CD4-positive, alpha-beta memory T cell (primary cell): Measurements from ENCODE around the gene ZNF512B. TPM values are rescaled to one million over a fixed set of nuclear protein-coding genes. Genes with fewer than 3 reads are reported as not detected.
"Not testable (repeated sequence)": the region's sequence is repeated elsewhere in the genome, so short reads cannot be mapped to it uniquely, and the experiment has no call there.

Source experiments
- CTCF ChIA-PET: fragments of 350-600 bp; sonication (Branson Sonifier 250); formaldehyde crosslinking; loops from one replicate; lab custom pipeline; 2021; ENCODE audit warnings: inconsistent platforms; ENCODE audit not compliant: partially characterized antibody; lab: Charles Lee
- POLR2A ChIA-PET: fragments of 350-600 bp; sonication (Branson Sonifier 250); formaldehyde crosslinking; loops from one replicate; lab custom pipeline; 2021; ENCODE audit not compliant: partially characterized antibody; lab: Charles Lee
- DNase-seq, 5 donors: peaks; one replicate each; pipeline versions ENCODE4 v3.0.0 to v3.0.0-alpha.2; 2020 to 2022; ENCODE audit warnings: mixed read lengths in 1 of 5
- H3K27ac ChIP-seq: one replicate; pipeline ENCODE4 v1.7.0; 2013; ENCODE audit warnings: low read depth, low read length
- H3K27me3 ChIP-seq: 2 replicates; pipeline ENCODE4 v1.7.0; 2013; ENCODE audit warnings: mild to moderate bottlenecking, low read length, moderate library complexity; ENCODE audit not compliant: insufficient read depth
- H3K36me3 ChIP-seq: 2 replicates; pipeline ENCODE4 v1.7.0; 2013; ENCODE audit warnings: mild to moderate bottlenecking, low read length, moderate library complexity; ENCODE audit not compliant: insufficient read depth
- H3K4me1 ChIP-seq: 2 replicates; pipeline ENCODE4 v1.7.0; 2013; ENCODE audit warnings: mild to moderate bottlenecking, low read length, moderate library complexity; ENCODE audit not compliant: insufficient read depth
- H3K4me3 ChIP-seq, 2 donors: one replicate each; pipeline ENCODE4 v1.7.0; 2013; ENCODE audit warnings: low read length in 2 of 2, mild to moderate bottlenecking in 1 of 2
- H3K9me3 ChIP-seq, 2 donors: one replicate each; pipeline ENCODE4 v1.7.0; 2013; ENCODE audit warnings: low read length in 2 of 2, control low read depth in 1 of 2; ENCODE audit not compliant: control insufficient read depth in 1 of 2
- H3K27ac Mint-ChIP-seq, 7 donors: one replicate each; pipeline ENCODE4 v1.8.0; 2020 to 2021; ENCODE audit warnings: mixed read lengths in 7 of 7, mild to moderate bottlenecking in 6 of 7, inconsistent platforms in 3 of 7, moderate library complexity in 3 of 7
- H3K27me3 Mint-ChIP-seq, 2 donors: one replicate each; pipeline ENCODE4 v1.8.0; 2020 to 2021; ENCODE audit warnings: mixed read lengths in 2 of 2
- H3K36me3 Mint-ChIP-seq, 2 donors: one replicate each; pipeline ENCODE4 v1.8.0; 2020 to 2021; ENCODE audit warnings: mixed read lengths in 2 of 2, inconsistent platforms in 1 of 2, mild to moderate bottlenecking in 1 of 2
- H3K4me1 Mint-ChIP-seq, 4 donors: one replicate each; pipeline ENCODE4 v1.8.0; 2020 to 2021; ENCODE audit warnings: mixed read lengths in 4 of 4, mild to moderate bottlenecking in 1 of 4
- H3K4me3 Mint-ChIP-seq, 8 donors: one replicate each; pipeline ENCODE4 v1.8.0; 2020 to 2021; ENCODE audit warnings: mixed read lengths in 8 of 8, mild to moderate bottlenecking in 7 of 8, moderate library complexity in 6 of 8, inconsistent platforms in 3 of 8
- H3K9me3 Mint-ChIP-seq, 8 donors: one replicate each; pipeline ENCODE4 v1.8.0; 2020 to 2021; ENCODE audit warnings: mixed read lengths in 8 of 8, mild to moderate bottlenecking in 5 of 8, inconsistent platforms in 3 of 8, moderate library complexity in 1 of 8
- intact Hi-C: fragments of 100-400 bp; cut with micrococcal nuclease; formaldehyde crosslinking; loops from one replicate; pipeline ENCODE4 v1.15.1; 2023
- polyA plus RNA-seq, 2 donors: library from polyadenylated mRNA; unstranded; fragments of 300-500 nt; fragmentation: Illumina TruSeq; gene quantifications; one replicate each; pipeline ENCODE4 v1.2.3, GENCODE V29; 2021
- total RNA-seq, 2 experiments: library from RNA; stranded (reverse); gene quantifications; one replicate each; pipeline ENCODE4 v1.2.3, GENCODE V29; 2021

Gene ZNF512B
- total and polyA plus RNA-seq, 4 experiments from 2014 or later, result 0.20 to 22.0 (median 11.2) TPM

- ChIA-PET POLR2A (interaction anchor here (0.9 to 2.0 kb wide), 2 partner anchors 22 to 70 kb away, joined by 3 to 5 read pairs; partner anchors contain the start of gene UCKL1), CTCF (no interaction called here)
- Histone ChIP-seq H3K27ac (no peak overlapping the region), H3K4me3 (no peak overlapping the region), H3K9me3 (no peaks in the 10 kb centered on the region), H3K4me1 (no peaks in the 10 kb centered on the region), H3K27me3 (no peaks in the 10 kb centered on the region), H3K36me3 (peaks cover 63% of the 10 kb centered on the region)
- H3K27ac Mint-ChIP-seq, result peak overlapping the region in 1 of 7 donors; percentile 31
- intact Hi-C loops, result no loop called here
- no peaks in the 10 kb centered on the region for H3K9me3 Mint-ChIP-seq
- no peak overlapping the region for H3K4me3 Mint-ChIP-seq
- peak in 1 of 5 donors; percentile 37 for DNase-seq
- no peaks in the 10 kb centered on the region for H3K27me3 Mint-ChIP-seq
- peaks cover 0 to 11% (median under 1%) of the 10 kb centered on the region in 4 donors for H3K4me1 Mint-ChIP-seq
- H3K36me3 Mint-ChIP-seq, result peaks cover 30 to 51% of the 10 kb centered on the region in 2 donors
These were observed 35.3 kb downstream of the ZNF512B start for GRCh38 chr20:63934271-63935068.

DNA sequence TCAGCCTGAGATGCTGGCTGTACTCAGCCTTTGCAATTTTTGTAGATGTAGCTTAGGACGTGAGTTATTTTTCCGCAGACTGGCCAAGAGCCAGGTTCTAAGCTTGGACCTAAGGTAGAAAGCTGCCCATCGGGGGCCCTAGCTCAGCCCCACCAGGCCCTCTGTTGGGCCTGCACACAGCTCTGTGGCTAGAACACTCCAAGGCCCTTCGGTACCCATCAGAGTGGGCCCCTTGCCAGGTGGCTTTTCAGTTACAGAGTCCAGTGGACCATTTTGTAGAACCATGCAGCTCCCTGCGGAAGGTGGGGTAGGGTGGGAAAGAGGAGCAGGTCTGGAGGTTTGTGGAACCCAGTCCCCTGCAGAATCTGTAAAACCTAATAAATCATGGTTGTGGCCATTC is 36.1 kb downstream of the ZNF512B start:
- Histone ChIP-seq H3K4me1 (no peaks in the 10 kb centered on the region), H3K36me3 (peaks cover 69% of the 10 kb centered on the region), H3K9me3 (no peaks in the 10 kb centered on the region), H3K4me3 (no peak overlapping the region), H3K27me3 (no peaks in the 10 kb centered on the region), H3K27ac (no peak overlapping the region)
- H3K4me3 Mint-ChIP-seq, result no peak overlapping the region
- H3K9me3 Mint-ChIP-seq, result no peaks in the 10 kb centered on the region
- H3K4me1 Mint-ChIP-seq, result peaks cover 0 to 11% (median under 1%) of the 10 kb centered on the region in 4 donors
- peak overlapping the region in 1 of 7 donors; percentile 43 for H3K27ac Mint-ChIP-seq
- peaks cover 33 to 57% of the 10 kb centered on the region in 2 donors for H3K36me3 Mint-ChIP-seq
- no peaks in the 10 kb centered on the region for H3K27me3 Mint-ChIP-seq
- DNase-seq, result no peak
- intact Hi-C loops, result no loop called here
- POLR2A ChIA-PET, result interaction anchor here (2.0 kb wide), 1 partner anchor 69 kb away, joined by 5 read pairs; no protein-coding TSS in a partner anchor
- CTCF ChIA-PET, result interaction anchor here (1.1 kb wide), 1 partner anchor 24 kb away, joined by 4 read pairs; no protein-coding TSS in a partner anchor

- Mint-ChIP-seq H3K4me3 (no peak overlapping the region), H3K27me3 (no peaks in the 10 kb centered on the region), H3K27ac (no peak overlapping the region), H3K9me3 (no peaks in the 10 kb centered on the region), H3K4me1 (peaks cover 0 to 11% (median 1%) of the 10 kb centered on the region in 4 donors), H3K36me3 (peaks cover 41 to 61% of the 10 kb centered on the region in 2 donors)
- intact Hi-C loops, result no loop called here
- H3K9me3 ChIP-seq, result no peaks in the 10 kb centered on the region
- peaks cover 76% of the 10 kb centered on the region for H3K36me3 ChIP-seq
- ChIA-PET POLR2A (no interaction called here), CTCF (no interaction called here)
- no peak overlapping the region for H3K4me3 ChIP-seq
- no peak for DNase-seq
- H3K27me3 ChIP-seq, result no peaks in the 10 kb centered on the region
- H3K4me1 ChIP-seq, result no peaks in the 10 kb centered on the region
- no peak overlapping the region for H3K27ac ChIP-seq
These were observed 37.0 kb downstream of the ZNF512B start for GRCh38 chr20:63932606-63933160.

DNA sequence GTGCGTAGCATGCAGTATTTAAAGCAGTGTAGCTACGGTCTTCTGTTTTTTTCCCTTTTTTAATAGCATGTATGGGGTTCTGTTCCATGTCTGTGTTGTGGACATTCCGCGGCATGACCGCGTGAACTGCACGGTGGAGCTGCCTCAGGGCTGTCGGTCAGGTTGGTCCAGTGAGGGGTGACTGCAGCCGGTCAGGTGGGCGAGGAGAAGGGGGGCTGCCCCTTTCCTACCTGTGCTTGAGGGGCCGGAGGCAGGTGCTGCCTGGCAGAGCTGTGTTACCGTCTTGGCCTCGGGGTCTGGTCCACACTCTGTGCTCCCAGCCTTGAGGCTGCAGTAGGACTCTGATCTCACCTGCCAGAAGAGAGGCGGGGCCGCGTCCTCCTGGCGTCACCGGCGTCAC is 38.0 kb downstream of the ZNF512B start:
- Mint-ChIP-seq H3K27me3 (no peaks in the 10 kb centered on the region), H3K9me3 (no peaks in the 10 kb centered on the region), H3K4me1 (peaks cover 2 to 18% (median 5%) of the 10 kb centered on the region in 4 donors), H3K36me3 (peaks cover 38 to 68% of the 10 kb centered on the region in 2 donors), H3K4me3 (no peak overlapping the region), H3K27ac (peak overlapping the region in 1 of 7 donors; percentile 59)
- intact Hi-C loops, result no loop called here
- no peaks in the 10 kb centered on the region for H3K9me3 ChIP-seq
- H3K36me3 ChIP-seq, result peaks cover 74% of the 10 kb centered on the region
- ChIA-PET POLR2A (no interaction called here), CTCF (interaction anchor here (1.4 kb wide), 1 partner anchor 21 kb away, joined by 3 read pairs; no protein-coding TSS in a partner anchor)
- H3K4me1 ChIP-seq, result no peaks in the 10 kb centered on the region
- no peak overlapping the region for H3K4me3 ChIP-seq
- no peaks in the 10 kb centered on the region for H3K27me3 ChIP-seq
- no peak overlapping the region for H3K27ac ChIP-seq
- no peak for DNase-seq

- no peaks in the 10 kb centered on the region for H3K27me3 ChIP-seq
- Mint-ChIP-seq H3K36me3 (peaks cover 34 to 71% of the 10 kb centered on the region in 2 donors), H3K4me1 (peaks cover 5 to 25% (median 11%) of the 10 kb centered on the region in 4 donors), H3K4me3 (no peak overlapping the region), H3K9me3 (no peaks in the 10 kb centered on the region), H3K27me3 (no peaks in the 10 kb centered on the region), H3K27ac (peak overlapping the region in 1 of 7 donors; percentile 55)
- no peaks in the 10 kb centered on the region for H3K4me1 ChIP-seq
- ChIA-PET CTCF (interaction anchor here (0.8 to 1.4 kb wide), 2 partner anchors 20 to 37 kb away, joined by 3 to 4 read pairs; no protein-coding TSS in a partner anchor), POLR2A (no interaction called here)
- DNase-seq, result no peak
- no peaks in the 10 kb centered on the region for H3K9me3 ChIP-seq
- H3K36me3 ChIP-seq, result peaks cover 72% of the 10 kb centered on the region
- no peak overlapping the region for H3K4me3 ChIP-seq
- intact Hi-C loops, result no loop called here
- no peak overlapping the region for H3K27ac ChIP-seq
These were observed 38.7 kb downstream of the ZNF512B start for GRCh38 chr20:63930971-63931553.

DNA sequence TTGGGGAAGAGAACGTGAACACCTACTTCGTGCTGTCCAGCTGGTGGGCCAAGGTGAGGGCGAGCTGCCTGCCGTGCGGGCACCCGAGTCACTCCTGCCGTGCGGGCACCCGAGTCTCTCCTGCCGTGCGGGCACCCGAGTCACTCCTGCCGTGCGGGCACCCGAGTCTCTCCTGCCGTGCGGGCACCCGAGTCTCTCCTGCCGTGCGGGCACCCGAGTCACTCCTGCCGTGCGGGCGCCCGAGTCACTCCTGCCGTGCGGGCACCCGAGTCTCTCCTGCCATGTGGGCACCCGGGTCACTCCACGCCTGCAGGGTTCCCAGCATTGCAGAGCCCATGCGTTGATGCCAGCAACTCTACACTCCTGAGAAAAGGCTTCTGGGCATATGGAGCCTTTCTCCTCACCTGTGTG is 40.3 kb downstream of the ZNF512B start:
- H3K4me3 Mint-ChIP-seq, POLR2A ChIA-PET, H3K27me3 Mint-ChIP-seq, H3K27me3 ChIP-seq, H3K4me1 ChIP-seq, DNase-seq, intact Hi-C loops, H3K4me3 ChIP-seq, H3K27ac Mint-ChIP-seq, CTCF ChIA-PET, H3K9me3 ChIP-seq, H3K9me3 Mint-ChIP-seq, H3K27ac ChIP-seq: not testable (repeated sequence)
- peaks cover 59% of the 10 kb centered on the region for H3K36me3 ChIP-seq
- Mint-ChIP-seq H3K4me1 (peaks cover 5 to 29% (median 11%) of the 10 kb centered on the region in 4 donors), H3K36me3 (peaks cover 21 to 64% of the 10 kb centered on the region in 2 donors)

DNA sequence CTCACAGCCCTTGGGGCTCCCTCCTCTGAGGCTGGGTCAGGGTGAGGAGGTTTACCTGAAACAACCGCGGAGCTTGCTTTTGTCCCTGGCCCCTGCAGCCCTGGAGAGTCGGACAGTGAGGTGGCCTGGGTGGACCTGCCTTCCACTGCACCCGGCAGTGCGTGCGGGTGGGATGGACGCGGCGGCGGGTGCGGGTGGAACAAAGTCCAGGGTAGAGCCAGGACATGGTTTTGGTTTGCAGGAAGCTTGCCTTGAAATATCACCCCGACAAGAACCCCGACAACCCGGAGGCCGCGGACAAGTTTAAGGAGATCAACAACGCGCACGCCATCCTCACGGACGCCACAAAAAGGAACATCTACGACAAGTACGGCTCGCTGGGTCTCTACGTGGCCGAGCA is 40.7 kb downstream of the ZNF512B start:
- Mint-ChIP-seq H3K27me3 (no peaks in the 10 kb centered on the region), H3K9me3 (no peaks in the 10 kb centered on the region), H3K4me1 (peaks cover 7 to 33% (median 11%) of the 10 kb centered on the region in 4 donors), H3K4me3 (no peak overlapping the region), H3K27ac (no peak overlapping the region), H3K36me3 (peaks cover 19 to 61% of the 10 kb centered on the region in 2 donors)
- Histone ChIP-seq H3K27ac (no peak overlapping the region), H3K4me3 (no peak overlapping the region), H3K9me3 (no peaks in the 10 kb centered on the region), H3K36me3 (peaks cover 55% of the 10 kb centered on the region), H3K4me1 (peaks cover 3% of the 10 kb centered on the region), H3K27me3 (no peaks in the 10 kb centered on the region)
- ChIA-PET POLR2A (no interaction called here), CTCF (no interaction called here)
- intact Hi-C loops, result no loop called here
- DNase-seq, result no peak
